ENCODE results near the gene SCN1B. TPM values are rescaled to one million over a fixed set of nuclear protein-coding genes. Genes with fewer than 3 reads are reported as not detected.
A peak's percentile ranks its signal among the peaks of the same experiment; 100 is the strongest.
"Not testable (repeated sequence)": the region's sequence is repeated elsewhere in the genome, so short reads cannot be mapped to it uniquely, and the experiment has no call there.

Gene SCN1B
- total RNA-seq = under 1 TPM; 0.37 to 0.57 TPM

DNA sequence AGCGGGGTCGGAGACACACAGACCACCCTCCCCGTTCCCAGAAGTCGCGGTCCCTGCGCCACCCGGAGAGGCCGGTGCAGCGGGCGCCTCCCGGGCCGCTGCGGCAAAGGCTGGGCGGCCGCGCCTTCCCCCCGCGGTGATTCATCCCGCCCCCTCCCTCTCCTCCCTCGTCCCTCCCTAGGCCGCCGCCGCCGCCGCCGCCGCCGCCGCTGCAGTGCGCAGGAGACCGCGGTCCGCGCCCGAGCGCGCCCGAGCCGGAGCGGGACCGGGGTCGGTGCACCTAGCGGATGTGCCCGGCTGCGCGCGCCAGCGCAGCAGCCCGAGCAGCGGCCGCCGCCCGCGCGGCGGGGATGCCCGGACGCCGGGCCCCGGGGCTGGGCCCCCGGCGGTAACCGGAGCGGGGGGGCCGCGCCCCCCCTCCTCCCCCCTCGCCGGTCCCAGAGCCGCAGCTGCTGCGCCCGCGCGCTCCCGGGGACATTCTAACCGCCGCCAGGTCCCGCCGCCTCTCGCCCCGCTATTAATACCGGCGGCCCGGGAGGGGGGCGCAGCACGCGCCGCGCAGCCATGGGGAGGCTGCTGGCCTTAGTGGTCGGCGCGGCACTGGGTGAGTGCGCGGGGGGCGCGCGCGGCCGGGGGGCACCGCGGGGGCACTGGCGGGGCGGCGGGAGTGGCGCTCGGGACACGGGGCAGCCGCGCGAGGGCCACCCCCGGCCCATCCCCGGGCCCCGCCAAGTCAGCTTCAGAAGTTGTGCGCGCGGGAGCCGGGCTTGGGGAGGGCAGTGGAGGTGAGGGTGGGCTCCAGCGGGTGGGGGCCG, at the start of gene SCN1B:
Gene SCN1B (plus strand): TSS at position 214 of the 815 bp plus-strand sequence. CDS start 351 bp downstream, at position 565.
- ChIA-PET CTCF (no interaction called here), POLR2A (no interaction called here)
- Mint-ChIP-seq H3K36me3 (ENCODE audit: low read depth) (peaks cover 21% of the 10 kb centered on the region), H3K4me3 (peak within 1 kb of the TSS; percentile 30), H3K27ac (no peak within 1 kb of the TSS), H3K4me1 (ENCODE audit: low read depth) (peaks cover 7% of the 10 kb centered on the region), H3K9me3 (ENCODE audit: insufficient read depth) (no peaks in the 10 kb centered on the region), H3K27me3 (ENCODE audit: low read depth) (peaks cover 32% of the 10 kb centered on the region)
- ATAC-seq = peak; percentile 82
- peak; percentile 63 for DNase-seq

GRCh38 chr19:34982275-34982674, 48.0 kb upstream of the SCN1B start:
- Mint-ChIP-seq H3K4me3 (no peak overlapping the region), H3K27ac (no peak overlapping the region), H3K9me3 (ENCODE audit: insufficient read depth) (no peaks in the 10 kb centered on the region), H3K36me3 (ENCODE audit: low read depth) (peaks cover 2% of the 10 kb centered on the region), H3K27me3 (ENCODE audit: low read depth) (peaks cover 2% of the 10 kb centered on the region), H3K4me1 (ENCODE audit: low read depth) (peaks cover 10% of the 10 kb centered on the region)
- ChIA-PET POLR2A (no interaction called here), CTCF (interaction anchor here (1.0 to 4.3 kb wide), 2 partner anchors 9 to 31 kb away, joined by 3 to 24 read pairs; no protein-coding TSS in a partner anchor)
- ATAC-seq = no peak
- no peak for DNase-seq

GRCh38 chr19:34983786-34984185, 46.5 kb upstream of the SCN1B start:
- H3K27me3 Mint-ChIP-seq (ENCODE audit: low read depth) = peaks cover 2% of the 10 kb centered on the region
- ATAC-seq = no peak
- POLR2A ChIA-PET = interaction anchor here (1.4 kb wide), 1 partner anchor 17 kb away, joined by 4 read pairs; the partner anchor contains the start of gene GRAMD1A

GRCh38 chr19:34984287-34984686, 46.0 kb upstream of the SCN1B start:
- H3K9me3 Mint-ChIP-seq (ENCODE audit: insufficient read depth) = no peaks in the 10 kb centered on the region
- H3K36me3 Mint-ChIP-seq (ENCODE audit: low read depth) = peaks cover 2% of the 10 kb centered on the region
- no peak overlapping the region for H3K4me3 Mint-ChIP-seq
- peaks cover 10% of the 10 kb centered on the region for H3K4me1 Mint-ChIP-seq (ENCODE audit: low read depth)
- no peak for ATAC-seq
- peaks cover 2% of the 10 kb centered on the region for H3K27me3 Mint-ChIP-seq (ENCODE audit: low read depth)
- CTCF ChIA-PET = interaction anchor here (0.9 to 4.3 kb wide), 3 partner anchors 11 to 60 kb away, joined by 3 to 24 read pairs (median 6); partner anchors contain the start of gene GRAMD1A
- no peak for DNase-seq
- H3K27ac Mint-ChIP-seq = no peak overlapping the region
- POLR2A ChIA-PET = interaction anchor here (1.4 to 3.0 kb wide), 2 partner anchors 16 to 30 kb away, joined by 4 to 12 read pairs; partner anchors contain the start of gene GRAMD1A

More at GRCh38 chr19:34983786-34984185, 46.5 kb upstream of the SCN1B start:
- peaks cover 2% of the 10 kb centered on the region for H3K36me3 Mint-ChIP-seq (ENCODE audit: low read depth)
- H3K9me3 Mint-ChIP-seq (ENCODE audit: insufficient read depth) = no peaks in the 10 kb centered on the region
- CTCF ChIA-PET = interaction anchor here (0.9 to 4.3 kb wide), 3 partner anchors 11 to 60 kb away, joined by 3 to 24 read pairs (median 6); partner anchors contain the start of gene GRAMD1A
- H3K4me3 Mint-ChIP-seq = no peak overlapping the region
- no peak for DNase-seq
- H3K4me1 Mint-ChIP-seq (ENCODE audit: low read depth) = peaks cover 10% of the 10 kb centered on the region
- H3K27ac Mint-ChIP-seq = no peak overlapping the region

GRCh38 chr19:34985249-34986022, 44.8 kb upstream of the SCN1B start:
- Mint-ChIP-seq H3K36me3 (ENCODE audit: low read depth) (peaks cover 2% of the 10 kb centered on the region), H3K27me3 (ENCODE audit: low read depth) (no peaks in the 10 kb centered on the region), H3K4me1 (ENCODE audit: low read depth) (peaks cover 10% of the 10 kb centered on the region), H3K4me3 (peak overlapping the region; percentile 46), H3K9me3 (ENCODE audit: insufficient read depth) (no peaks in the 10 kb centered on the region), H3K27ac (peak overlapping the region; percentile 75)
- POLR2A ChIA-PET = interaction anchor here (0.6 to 3.0 kb wide), 4 partner anchors 11 to 50 kb away, joined by 3 to 12 read pairs (median 4); partner anchors contain the start of gene GRAMD1A
- CTCF ChIA-PET = interaction anchor here (0.7 to 4.3 kb wide), 7 partner anchors 9 to 58 kb away, joined by 3 to 25 read pairs (median 4); no protein-coding TSS in a partner anchor
- peak; percentile 88 for ATAC-seq
- peak; percentile 58 for DNase-seq

DNA sequence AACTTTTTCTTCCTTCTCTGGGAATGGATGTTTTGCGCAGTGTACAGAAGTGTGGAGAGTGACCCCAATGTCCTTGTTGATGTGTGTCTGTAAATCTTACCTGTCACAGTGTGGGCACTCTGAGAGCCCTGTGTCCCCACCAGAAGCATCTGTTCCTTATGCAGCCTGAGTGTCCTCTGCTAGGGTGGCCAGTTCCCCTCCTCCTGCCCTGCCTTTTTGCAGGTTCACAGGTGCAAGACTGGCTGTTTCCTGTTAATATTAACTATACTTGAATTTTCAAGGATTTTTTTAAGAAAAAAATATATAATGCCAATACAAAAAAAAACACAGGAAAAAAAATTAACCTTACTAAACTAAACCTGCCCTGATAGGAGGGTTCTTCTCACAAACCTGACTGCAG, 42.2 kb upstream of the SCN1B start:
- no peaks in the 10 kb centered on the region for H3K27me3 Mint-ChIP-seq (ENCODE audit: low read depth)
- CTCF ChIA-PET = interaction anchor here (1.3 kb wide), 1 partner anchor 16 kb away, joined by 5 read pairs; no protein-coding TSS in a partner anchor
- POLR2A ChIA-PET = interaction anchor here (0.6 kb wide), 1 partner anchor 15 kb away, joined by 4 read pairs; no protein-coding TSS in a partner anchor
- peaks cover 13% of the 10 kb centered on the region for H3K4me1 Mint-ChIP-seq (ENCODE audit: low read depth)
- peaks cover 8% of the 10 kb centered on the region for H3K9me3 Mint-ChIP-seq (ENCODE audit: insufficient read depth)
- peaks cover 2% of the 10 kb centered on the region for H3K36me3 Mint-ChIP-seq (ENCODE audit: low read depth)
- no peak overlapping the region for H3K27ac Mint-ChIP-seq
- no peak for DNase-seq
- H3K4me3 Mint-ChIP-seq = no peak overlapping the region
- ATAC-seq = no peak

DNA sequence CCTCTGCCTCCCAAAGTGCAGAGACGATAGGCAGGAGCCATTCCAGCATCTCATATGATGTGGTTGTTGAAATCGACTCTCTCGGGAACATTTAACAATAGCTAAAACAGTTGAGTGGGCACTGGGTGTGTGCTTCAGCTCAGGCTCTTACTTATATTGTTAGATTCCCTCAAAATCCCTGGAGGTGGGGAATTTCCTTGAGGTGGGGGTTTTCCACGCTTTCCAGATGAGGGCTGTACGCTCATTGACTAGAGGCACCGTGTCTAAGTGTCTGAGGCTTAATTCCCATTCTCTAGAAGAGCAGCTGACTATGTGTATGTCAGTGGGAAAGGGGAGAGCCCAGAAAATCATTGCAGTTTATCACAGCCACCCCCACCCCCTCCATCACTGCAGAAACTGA, 41.0 kb upstream of the SCN1B start:
- no peaks in the 10 kb centered on the region for H3K27me3 Mint-ChIP-seq (ENCODE audit: low read depth)
- CTCF ChIA-PET = interaction anchor here (1.1 to 2.2 kb wide), 3 partner anchors 17 to 26 kb away, joined by 3 to 8 read pairs (median 5); no protein-coding TSS in a partner anchor
- POLR2A ChIA-PET = interaction anchor here (1.3 to 2.7 kb wide), 3 partner anchors 12 to 24 kb away, joined by 4 to 8 read pairs (median 6); partner anchors contain the start of gene GRAMD1A
- H3K36me3 Mint-ChIP-seq (ENCODE audit: low read depth) = peaks cover 2% of the 10 kb centered on the region
- ATAC-seq (no peak), DNase-seq (no peak)
- H3K4me1 Mint-ChIP-seq (ENCODE audit: low read depth) = peaks cover 18% of the 10 kb centered on the region
- H3K27ac Mint-ChIP-seq = no peak overlapping the region
- no peak overlapping the region for H3K4me3 Mint-ChIP-seq
- H3K9me3 Mint-ChIP-seq (ENCODE audit: insufficient read depth) = peaks cover 8% of the 10 kb centered on the region

DNA sequence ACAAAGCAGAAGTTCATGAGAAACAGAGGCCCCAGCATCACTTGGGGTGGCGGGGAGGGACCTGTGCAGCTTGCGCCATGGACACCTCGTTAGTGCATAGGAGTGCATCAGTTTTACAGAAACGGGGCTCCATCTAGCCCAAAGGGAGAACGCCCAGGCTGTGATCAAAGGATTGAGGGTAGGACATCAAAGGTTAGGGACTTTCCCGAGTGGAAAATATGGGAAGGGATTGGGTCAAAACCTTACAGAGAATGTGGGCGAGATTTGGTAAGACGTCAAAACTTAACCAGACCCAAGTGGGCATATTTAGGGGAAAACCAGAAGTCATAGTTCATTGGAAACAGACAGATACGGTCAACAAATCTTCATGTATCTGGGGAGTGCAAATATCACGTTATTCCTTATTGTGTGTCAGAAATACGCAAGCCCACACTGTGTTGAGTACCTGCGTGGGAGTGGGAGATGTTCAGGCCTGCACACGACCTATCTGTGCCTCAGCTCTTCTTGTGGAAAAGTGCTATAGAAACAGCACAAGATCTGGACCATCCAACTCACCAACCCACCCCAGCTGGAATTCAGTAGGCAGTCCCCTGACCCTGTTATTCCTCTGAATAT, 39.6 kb upstream of the SCN1B start:
- Mint-ChIP-seq H3K4me3 (no peak overlapping the region), H3K36me3 (ENCODE audit: low read depth) (no peaks in the 10 kb centered on the region), H3K27me3 (ENCODE audit: low read depth) (no peaks in the 10 kb centered on the region), H3K4me1 (ENCODE audit: low read depth) (peaks cover 10% of the 10 kb centered on the region), H3K27ac (no peak overlapping the region), H3K9me3 (ENCODE audit: insufficient read depth) (peaks cover 8% of the 10 kb centered on the region)
- ChIA-PET CTCF (interaction anchor here (2.2 to 3.9 kb wide), 2 partner anchors 18 to 23 kb away, joined by 8 to 14 read pairs; no protein-coding TSS in a partner anchor), POLR2A (interaction anchor here (2.7 kb wide), 1 partner anchor 23 kb away, joined by 8 read pairs; no protein-coding TSS in a partner anchor)
- ATAC-seq = no peak
- DNase-seq = no peak

- POLR2A ChIA-PET = interaction anchor here (2.7 kb wide), 1 partner anchor 22 kb away, joined by 8 read pairs; no protein-coding TSS in a partner anchor
- Mint-ChIP-seq H3K27me3 (ENCODE audit: low read depth) (no peaks in the 10 kb centered on the region), H3K9me3 (ENCODE audit: insufficient read depth) (peaks cover 8% of the 10 kb centered on the region), H3K4me3 (no peak overlapping the region), H3K4me1 (ENCODE audit: low read depth) (peaks cover 15% of the 10 kb centered on the region), H3K27ac (no peak overlapping the region), H3K36me3 (ENCODE audit: low read depth) (no peaks in the 10 kb centered on the region)
- CTCF ChIA-PET = interaction anchor here (3.9 kb wide), 1 partner anchor 19 kb away, joined by 14 read pairs; no protein-coding TSS in a partner anchor
- DNase-seq (no peak), ATAC-seq (no peak)
Observed at GRCh38 chr19:34991542-34992333, 38.5 kb upstream of the SCN1B start.

DNA sequence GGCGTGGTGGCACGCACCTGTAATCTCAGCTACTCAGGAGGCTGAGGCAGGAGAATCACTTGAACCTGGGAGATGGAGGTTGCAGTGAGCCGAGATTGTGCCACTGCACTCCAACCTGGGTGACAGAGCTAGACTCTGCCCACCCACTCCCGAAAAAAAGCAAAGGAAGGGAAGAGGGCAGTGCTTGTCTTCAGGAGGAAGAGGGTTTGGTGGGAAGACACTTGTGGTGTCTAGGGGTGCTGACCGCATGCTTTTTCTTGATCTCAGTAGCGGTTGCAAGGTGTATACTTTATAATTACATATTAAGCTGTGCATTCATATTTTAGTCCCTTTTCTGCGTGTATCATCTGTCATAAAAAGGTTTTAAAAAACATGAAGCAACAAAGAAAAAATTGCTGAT, 37.7 kb upstream of the SCN1B start:
- ATAC-seq; H3K36me3 Mint-ChIP-seq (ENCODE audit: low read depth); H3K27me3 Mint-ChIP-seq (ENCODE audit: low read depth); H3K27ac Mint-ChIP-seq; DNase-seq; POLR2A ChIA-PET; H3K4me3 Mint-ChIP-seq; H3K9me3 Mint-ChIP-seq (ENCODE audit: insufficient read depth): not testable (repeated sequence)
- CTCF ChIA-PET = interaction anchor here (3.9 kb wide), 1 partner anchor 20 kb away, joined by 14 read pairs; no protein-coding TSS in a partner anchor
- peaks cover 23% of the 10 kb centered on the region for H3K4me1 Mint-ChIP-seq (ENCODE audit: low read depth)

All from activated CD8-positive, alpha-beta T cell treated with anti-CD3 and anti-CD28 coated beads, Interleukin-2, amount 10 ng/mL, durations not matched to agents 7 days and 5 days (primary cell).